SIG-M5 treated with dmso at 0.1 percent for 504 hours (cell line): ENCODE results near the gene SPTBN4.
"Not testable (repeated sequence)": the region's sequence is repeated elsewhere in the genome, so short reads cannot be mapped to it uniquely, and the experiment has no call there.

Experiments used
- DNase-seq: peaks from one replicate; lab custom pipeline; 2025; ENCODE audit not compliant: unreplicated experiment; lab: John Stamatoyannopoulos, UW

Gene SPTBN4

GRCh38 chr19:40502647-40503319 lies 36.0 kb downstream of the SPTBN4 start:
- peak; percentile 25 for DNase-seq

DNA sequence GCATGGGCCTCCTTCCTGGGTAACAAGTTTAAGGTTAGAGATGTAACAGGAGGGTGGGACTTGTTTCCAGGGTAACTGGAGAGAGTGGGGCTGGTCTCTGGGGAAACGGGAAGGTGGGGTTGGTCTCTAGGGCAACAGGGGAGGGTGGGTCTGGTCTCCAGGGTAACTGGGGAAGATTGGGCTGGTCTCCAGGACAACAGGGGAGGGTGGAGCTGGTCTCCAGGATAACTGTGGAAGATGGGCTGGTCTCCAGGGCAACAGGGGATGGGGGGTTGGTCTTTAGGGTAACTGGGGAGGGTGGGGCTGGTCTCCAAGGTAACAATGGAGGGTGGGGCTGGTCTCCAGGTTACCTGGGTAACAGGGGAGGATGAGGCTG lies 36.5 kb downstream of the SPTBN4 start:
- no peak for DNase-seq

DNA sequence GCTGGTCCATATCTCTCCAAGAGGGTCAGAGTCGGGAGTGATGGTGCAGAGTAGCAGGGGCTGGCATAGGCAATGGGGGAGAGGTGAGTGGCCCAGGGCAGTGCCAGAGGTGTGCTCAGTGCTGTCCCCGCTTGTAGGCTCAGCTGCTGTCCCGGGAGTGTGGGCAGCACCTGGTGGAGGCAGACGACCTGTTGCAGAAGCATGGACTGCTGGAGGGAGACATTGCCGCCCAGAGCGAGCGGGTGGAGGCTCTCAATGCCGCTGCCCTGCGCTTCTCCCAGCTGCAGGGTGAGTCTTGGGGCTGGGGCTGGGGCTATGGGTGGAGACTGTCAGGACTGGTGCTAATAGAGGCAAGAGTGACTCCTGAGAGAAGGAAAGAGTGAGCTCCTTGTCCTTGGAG lies 39.3 kb downstream of the SPTBN4 start:
- no peak for DNase-seq

GRCh38 chr19:40507892-40508291 lies 41.1 kb downstream of the SPTBN4 start:
- DNase-seq = no peak

DNA sequence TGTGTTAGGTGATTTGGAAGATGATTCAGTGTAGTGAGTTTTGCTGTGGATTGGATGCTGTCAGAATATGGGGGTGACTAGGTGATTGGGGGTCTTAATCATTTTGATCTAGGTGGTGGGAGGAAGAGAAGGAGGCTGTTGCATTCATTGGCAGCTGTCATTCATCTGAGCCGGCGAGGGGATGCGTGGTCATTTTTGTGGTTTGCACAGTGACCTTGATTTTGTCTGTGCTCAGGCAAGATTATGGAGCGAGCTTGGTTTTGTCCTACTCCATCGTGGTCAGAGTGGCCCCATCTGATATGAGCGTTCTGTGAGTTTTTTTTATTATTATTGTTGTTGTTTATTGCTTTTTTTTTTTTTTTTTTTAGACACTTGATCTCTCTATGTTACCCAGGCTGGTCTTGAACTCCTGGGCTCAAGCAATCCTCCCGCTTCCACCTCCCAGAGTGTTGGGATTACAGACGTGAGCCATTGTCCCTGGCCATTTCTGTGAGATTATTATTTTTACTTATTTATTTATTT lies 42.0 kb downstream of the SPTBN4 start:
- DNase-seq = no peak

DNA sequence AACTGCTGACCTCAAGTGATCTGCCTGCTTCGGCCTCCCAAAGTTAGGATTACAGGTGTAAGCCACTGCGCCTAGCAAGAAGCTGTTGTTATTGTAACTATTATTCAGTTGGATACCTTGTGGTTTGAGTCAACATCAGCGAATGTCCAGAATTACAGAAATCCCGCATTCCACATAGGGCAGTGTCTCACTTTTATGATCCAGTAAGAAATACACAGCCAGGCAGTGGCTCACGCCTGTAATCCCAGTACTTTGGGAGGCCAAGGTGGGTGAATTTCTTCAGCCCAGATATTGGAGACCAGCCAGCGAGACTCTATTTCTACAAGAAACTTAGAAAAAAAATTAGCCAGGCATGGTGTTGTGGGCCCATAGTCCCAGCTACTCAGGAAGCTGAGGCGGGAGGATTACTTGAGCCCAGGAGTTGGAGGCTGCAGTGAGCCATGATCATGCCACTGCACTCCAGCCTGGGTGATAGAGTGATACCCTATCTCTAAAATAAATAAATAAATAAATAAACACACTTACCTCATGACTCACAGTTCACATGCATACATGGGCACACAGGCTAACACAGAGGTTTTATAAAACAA lies 43.8 kb downstream of the SPTBN4 start:
- no peak for DNase-seq

DNA sequence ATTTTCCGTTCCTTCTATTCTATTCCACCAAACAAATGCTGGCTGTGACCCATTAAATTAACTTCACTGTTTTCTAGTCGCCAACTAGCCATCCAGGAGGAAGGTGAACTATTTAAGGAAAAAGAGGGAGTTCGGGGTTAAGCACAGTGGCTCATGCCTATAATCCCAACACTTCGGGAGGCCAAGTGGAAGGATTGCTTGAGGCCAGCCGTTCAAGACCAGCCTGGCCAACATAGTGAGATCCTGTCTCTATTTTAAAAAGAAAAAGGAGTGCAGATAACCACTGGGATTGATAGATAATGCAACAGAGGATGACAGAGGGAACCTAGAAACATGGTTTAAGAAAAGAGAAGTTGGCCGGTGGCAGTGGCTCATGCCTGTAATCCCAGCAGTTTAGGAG lies 44.7 kb downstream of the SPTBN4 start:
- no peak for DNase-seq

- DNase-seq = no peak
Observed at GRCh38 chr19:40512110-40512472, 45.3 kb downstream of the SPTBN4 start.

- DNase-seq = no peak
Observed at GRCh38 chr19:40512473-40513344, 45.9 kb downstream of the SPTBN4 start.

- DNase-seq = no peak
Observed at GRCh38 chr19:40513345-40513678, 46.5 kb downstream of the SPTBN4 start.

DNA sequence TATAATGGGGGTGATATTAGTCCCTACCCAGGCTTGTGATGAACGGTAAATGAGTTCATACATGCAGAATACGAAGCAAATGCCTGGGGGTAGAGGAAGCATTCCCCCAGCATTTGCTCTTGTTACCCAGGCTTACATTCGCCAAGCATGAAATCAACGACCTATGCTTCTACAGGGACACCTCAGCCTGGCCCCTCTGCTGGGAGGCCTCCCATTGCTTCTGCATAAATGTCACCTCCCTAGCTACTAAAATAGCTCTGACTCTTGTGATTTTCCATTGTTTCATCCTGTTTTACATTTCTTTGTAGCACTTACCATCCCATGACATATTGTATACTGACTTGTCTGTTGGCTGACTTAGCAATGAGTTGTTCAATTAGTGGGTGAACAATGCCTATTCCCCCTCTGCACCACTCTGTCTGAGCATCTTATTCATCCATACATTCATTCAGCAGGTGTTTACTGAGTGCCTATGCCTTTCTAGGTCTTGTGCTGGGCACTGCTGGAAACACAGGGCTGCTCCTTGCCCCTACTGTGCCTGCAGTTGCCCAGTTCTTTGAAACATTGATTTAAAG lies 47.0 kb downstream of the SPTBN4 start:
- no peak for DNase-seq

DNA sequence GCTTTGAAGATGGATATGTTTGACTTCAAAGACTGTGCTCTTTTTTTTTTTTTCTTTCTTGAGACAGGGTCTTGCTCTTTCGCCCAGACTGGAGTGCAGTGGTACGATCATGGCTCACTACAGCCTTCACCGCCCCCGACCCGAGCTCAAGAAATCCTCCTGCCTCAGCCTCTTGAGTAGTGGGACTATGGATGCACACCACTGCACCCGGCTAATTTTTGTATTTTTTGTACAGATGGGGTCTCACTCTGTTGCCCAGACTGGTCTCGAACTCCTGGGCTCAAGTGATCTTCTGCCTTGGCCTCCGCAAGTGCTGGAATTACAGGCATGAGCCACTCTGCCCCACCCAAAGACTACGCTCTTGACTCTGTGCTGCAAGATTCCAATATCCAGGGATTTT lies 50.4 kb downstream of the SPTBN4 start:
- DNase-seq = no peak

- DNase-seq = no peak
Observed at GRCh38 chr19:40519352-40520322, 52.8 kb downstream of the SPTBN4 start.

DNA sequence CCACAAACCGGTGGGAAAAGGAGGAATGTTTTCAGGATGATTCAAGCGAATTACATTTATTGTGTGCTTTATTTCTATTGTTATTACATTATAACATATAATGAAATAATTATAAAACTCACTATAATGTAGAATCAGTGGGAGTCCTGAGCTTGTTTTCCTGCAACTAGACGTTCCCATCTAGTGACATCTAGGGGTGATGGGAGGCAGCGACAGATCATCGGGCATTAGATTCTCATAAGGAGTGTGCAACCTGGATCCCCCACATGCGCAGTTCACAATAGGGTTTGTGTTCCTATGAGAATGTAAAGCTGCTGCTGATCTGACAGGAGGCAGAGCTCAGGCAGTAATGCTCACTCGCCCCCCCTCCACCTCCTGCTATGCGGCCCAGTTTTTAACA lies 54.5 kb downstream of the SPTBN4 start:
- DNase-seq = no peak

GRCh38 chr19:40521900-40522299 lies 55.1 kb downstream of the SPTBN4 start:
- not testable (repeated sequence) for DNase-seq

DNA sequence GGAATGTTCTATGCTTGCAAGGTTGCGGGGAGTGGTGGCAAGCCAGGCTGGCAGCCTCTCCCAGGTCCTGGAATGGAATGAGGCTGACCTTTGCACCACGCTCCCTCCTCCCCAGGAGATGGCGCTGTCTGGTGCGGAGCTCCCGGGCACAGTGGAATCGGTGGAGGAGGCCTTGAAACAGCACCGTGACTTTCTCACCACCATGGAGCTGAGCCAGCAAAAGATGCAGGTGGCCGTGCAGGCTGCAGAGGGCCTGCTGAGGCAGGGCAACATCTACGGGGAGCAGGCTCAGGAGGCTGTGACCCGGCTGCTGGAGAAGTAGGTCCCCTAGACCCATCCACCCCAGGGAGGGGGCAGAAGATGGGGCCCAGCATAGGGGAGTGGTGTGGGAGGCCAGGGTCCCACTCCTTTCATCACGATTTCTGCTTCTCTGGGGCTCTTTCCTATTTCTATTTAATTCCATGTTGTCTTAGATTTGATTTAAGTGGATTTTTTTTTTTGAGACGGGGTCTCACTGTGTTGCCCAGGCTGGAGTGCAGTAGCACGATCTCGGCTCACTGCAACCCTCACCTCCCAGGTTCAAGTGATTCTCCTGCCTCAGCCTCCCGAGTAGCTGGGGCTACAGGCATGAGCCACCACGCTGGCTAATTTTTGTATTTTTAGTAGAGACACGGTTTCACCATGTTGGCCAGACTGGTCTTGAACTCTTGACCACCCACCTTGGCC lies 56.7 kb downstream of the SPTBN4 start:
- peak; percentile 68 for DNase-seq

- DNase-seq = no peak
Observed at GRCh38 chr19:40524133-40524549, 57.3 kb downstream of the SPTBN4 start.

DNA sequence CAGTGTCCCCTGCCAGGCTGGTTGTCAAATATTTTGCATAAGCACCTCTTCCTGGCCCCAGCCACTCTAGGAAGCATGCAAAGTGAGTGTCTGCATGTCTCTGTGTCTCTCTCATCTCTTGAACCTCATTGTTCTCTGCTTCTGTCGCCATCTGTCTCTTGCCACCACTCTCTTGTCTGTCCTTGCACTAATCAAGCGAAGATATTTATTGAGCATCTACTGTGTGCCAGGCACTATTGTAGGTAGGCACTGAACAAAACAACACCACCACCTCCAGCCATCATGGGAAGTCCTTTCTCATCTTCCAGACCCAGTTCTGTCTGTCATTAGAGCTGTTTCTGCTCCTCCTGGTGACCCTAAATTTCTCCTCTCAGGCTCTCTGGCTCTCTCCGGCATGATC lies 57.9 kb downstream of the SPTBN4 start:
- DNase-seq = no peak

- DNase-seq = no peak
Observed at GRCh38 chr19:40525234-40526051, 58.6 kb downstream of the SPTBN4 start.
